HL-60/S4 treated with phorbol 12-myristate 13-acetate at 8.2 ng/mL for 4 days and 3 days (cell line): Measurements from ENCODE around the gene RPLP1.

Source experiments
- in situ Hi-C: fragments of 300-500 bp; cut with MboI; formaldehyde crosslinking; loops from 2 replicates; pipeline ENCODE4 v1.15.0; 2022; ENCODE audit warnings: low sequenced_read_pairs

The RPLP1 gene

GRCh38 chr15:69467636-69468035 lies 15.0 kb downstream of the RPLP1 start:
- in situ Hi-C loops: loop anchor here (25.0 kb wide), 1 partner anchor 1020 kb away; no protein-coding TSS in a partner anchor

- in situ Hi-C loops: loop anchor here (25.0 kb wide), 1 partner anchor 1019 kb away; no protein-coding TSS in a partner anchor
Observed at GRCh38 chr15:69468241-69469121, 15.9 kb downstream of the RPLP1 start.

GRCh38 chr15:69469467-69470201 lies 17.0 kb downstream of the RPLP1 start:
- in situ Hi-C loops: loop anchor here (25.0 kb wide), 1 partner anchor 1018 kb away; no protein-coding TSS in a partner anchor

GRCh38 chr15:69472046-69472445 lies 19.4 kb downstream of the RPLP1 start:
- in situ Hi-C loops: loop anchor here (25.0 kb wide), 1 partner anchor 1015 kb away; no protein-coding TSS in a partner anchor

- in situ Hi-C loops: loop anchor here (25.0 kb wide), 1 partner anchor 1015 kb away; no protein-coding TSS in a partner anchor
Observed at GRCh38 chr15:69472562-69472961, 19.9 kb downstream of the RPLP1 start.

GRCh38 chr15:69474291-69474690 lies 21.7 kb downstream of the RPLP1 start:
- in situ Hi-C loops: loop anchor here (25.0 kb wide), 1 partner anchor 1013 kb away; no protein-coding TSS in a partner anchor

- in situ Hi-C loops: loop anchor here (25.0 kb wide), 2 partner anchors 1012 to 1337 kb away; no protein-coding TSS in a partner anchor
Observed at GRCh38 chr15:69474846-69475455, 22.3 kb downstream of the RPLP1 start.

GRCh38 chr15:69475769-69476358 lies 23.2 kb downstream of the RPLP1 start:
- in situ Hi-C loops: loop anchor here (25.0 kb wide), 1 partner anchor 1336 kb away; no protein-coding TSS in a partner anchor

GRCh38 chr15:69476704-69477473 lies 24.3 kb downstream of the RPLP1 start:
- in situ Hi-C loops: loop anchor here (25.0 kb wide), 1 partner anchor 1335 kb away; no protein-coding TSS in a partner anchor

- in situ Hi-C loops: loop anchor here (25.0 kb wide), 1 partner anchor 1334 kb away; no protein-coding TSS in a partner anchor
Observed at GRCh38 chr15:69478259-69478781, 25.7 kb downstream of the RPLP1 start.

- in situ Hi-C loops: loop anchor here (25.0 kb wide), 1 partner anchor 1333 kb away; no protein-coding TSS in a partner anchor
Observed at GRCh38 chr15:69479081-69479480, 26.5 kb downstream of the RPLP1 start.

- in situ Hi-C loops: loop anchor here (25.0 kb wide), 1 partner anchor 1332 kb away; no protein-coding TSS in a partner anchor
Observed at GRCh38 chr15:69479971-69480370, 27.4 kb downstream of the RPLP1 start.

- in situ Hi-C loops: loop anchor here (25.0 kb wide), 1 partner anchor 1331 kb away; no protein-coding TSS in a partner anchor
Observed at GRCh38 chr15:69480932-69481331, 28.3 kb downstream of the RPLP1 start.

GRCh38 chr15:69482686-69483256 lies 30.2 kb downstream of the RPLP1 start:
- in situ Hi-C loops: loop anchor here (25.0 kb wide), 1 partner anchor 1330 kb away; no protein-coding TSS in a partner anchor

GRCh38 chr15:69484837-69485236 lies 32.2 kb downstream of the RPLP1 start:
- in situ Hi-C loops: loop anchor here (25.0 kb wide), 1 partner anchor 1327 kb away; no protein-coding TSS in a partner anchor

GRCh38 chr15:69486481-69487110 lies 34.0 kb downstream of the RPLP1 start:
- in situ Hi-C loops: loop anchor here (25.0 kb wide), 1 partner anchor 1326 kb away; no protein-coding TSS in a partner anchor

- in situ Hi-C loops: loop anchor here (25.0 kb wide), 1 partner anchor 1323 kb away; no protein-coding TSS in a partner anchor
Observed at GRCh38 chr15:69489073-69489571, 36.5 kb downstream of the RPLP1 start.
